Measurements from ENCODE around the gene PPA1. TPM values are rescaled to one million over a fixed set of nuclear protein-coding genes. Genes with fewer than 3 reads are reported as not detected.

PPA1 gene
- total RNA-seq, 3 donors from 2014 or later (not counting 1 experiment from before 2014, with no cell fraction given), result 17.0 to 26.5 (median 19.2) TPM

- no peak overlapping the region for H3K27ac Mint-ChIP-seq
These were observed 20.9 kb upstream of the PPA1 start for GRCh38 chr10:70253878-70254765.

GRCh38 chr10:70250961-70251680, 17.9 kb upstream of the PPA1 start:
- Histone ChIP-seq H3K4me1 (ENCODE audit: control insufficient read depth, insufficient read depth, low read length) (peaks cover 8% of the 10 kb centered on the region), H3K27me3 (ENCODE audit: control insufficient read depth, insufficient read depth, low read length) (peaks cover 19% of the 10 kb centered on the region), H3K9me3 (ENCODE audit: control insufficient read depth, insufficient read depth, low read length) (no peaks in the 10 kb centered on the region), H3K36me3 (ENCODE audit: control insufficient read depth, insufficient read depth, low read length) (no peaks in the 10 kb centered on the region), H3K27ac (ENCODE audit: low read length) (no peak overlapping the region), H3K4me3 (ENCODE audit: low read length) (no peak overlapping the region)
- DNase-seq, result no peak
- Mint-ChIP-seq H3K9me3 (no peaks in the 10 kb centered on the region), H3K27ac (no peak overlapping the region), H3K4me3 (no peak overlapping the region), H3K36me3 (no peaks in the 10 kb centered on the region), H3K27me3 (ENCODE audit: low read depth in 2 of 2) (peaks cover 31 to 46% of the 10 kb centered on the region in 2 donors), H3K4me1 (peaks cover 0 to 8% of the 10 kb centered on the region in 2 donors)
- 95% methylated on average over 11 of the region's 11 CpGs for WGBS (ENCODE audit: insufficient coverage)
- intact Hi-C loops (cut with micrococcal nuclease), result no loop called here
- TF ChIP-seq CTCF (IDR thresholded peaks at IDR 0.05), result no peak
- ATAC-seq, result no peak

More at GRCh38 chr10:70253878-70254765, 20.9 kb upstream of the PPA1 start:
- no peak for TF ChIP-seq CTCF (IDR thresholded peaks at IDR 0.05)
- ATAC-seq (no peak), DNase-seq (no peak)
- H3K27me3 ChIP-seq (ENCODE audit: control insufficient read depth, insufficient read depth, low read length), result peaks cover 25% of the 10 kb centered on the region
- H3K36me3 ChIP-seq (ENCODE audit: control insufficient read depth, insufficient read depth, low read length), result no peaks in the 10 kb centered on the region
- no peaks in the 10 kb centered on the region for H3K9me3 ChIP-seq (ENCODE audit: control insufficient read depth, insufficient read depth, low read length)
- WGBS (ENCODE audit: insufficient coverage), result 89% methylated on average over 14 of the region's 14 CpGs
- H3K4me1 ChIP-seq (ENCODE audit: control insufficient read depth, insufficient read depth, low read length), result peaks cover 9% of the 10 kb centered on the region
- intact Hi-C loops (cut with micrococcal nuclease), result no loop called here
- Mint-ChIP-seq H3K27me3 (ENCODE audit: low read depth in 2 of 2) (peaks cover 34 to 62% of the 10 kb centered on the region in 2 donors), H3K4me1 (peaks cover 0 to 8% of the 10 kb centered on the region in 2 donors), H3K4me3 (no peak overlapping the region), H3K9me3 (no peaks in the 10 kb centered on the region), H3K36me3 (no peaks in the 10 kb centered on the region)
- no peak overlapping the region for H3K4me3 ChIP-seq (ENCODE audit: low read length)
- H3K27ac ChIP-seq (ENCODE audit: low read length), result no peak overlapping the region

GRCh38 chr10:70247360-70247759, 14.1 kb upstream of the PPA1 start:
- WGBS (ENCODE audit: insufficient coverage), result 90% methylated on average over 2 of the region's 6 CpGs
- Mint-ChIP-seq H3K27me3 (ENCODE audit: low read depth in 2 of 2) (peaks cover 16 to 48% of the 10 kb centered on the region in 2 donors), H3K27ac (no peak overlapping the region), H3K9me3 (no peaks in the 10 kb centered on the region), H3K4me1 (no peaks in the 10 kb centered on the region), H3K36me3 (no peaks in the 10 kb centered on the region), H3K4me3 (no peak overlapping the region)
- H3K27me3 ChIP-seq (ENCODE audit: control insufficient read depth, insufficient read depth, low read length), result no peaks in the 10 kb centered on the region
- no peaks in the 10 kb centered on the region for H3K4me1 ChIP-seq (ENCODE audit: control insufficient read depth, insufficient read depth, low read length)
- H3K27ac ChIP-seq (ENCODE audit: low read length), result no peak overlapping the region
- TF ChIP-seq CTCF (IDR thresholded peaks at IDR 0.05), result no peak
- H3K4me3 ChIP-seq (ENCODE audit: low read length), result no peak overlapping the region
- DNase-seq (no peak), ATAC-seq (no peak)
- H3K36me3 ChIP-seq (ENCODE audit: control insufficient read depth, insufficient read depth, low read length), result no peaks in the 10 kb centered on the region
- no peaks in the 10 kb centered on the region for H3K9me3 ChIP-seq (ENCODE audit: control insufficient read depth, insufficient read depth, low read length)
- intact Hi-C loops (cut with micrococcal nuclease), result no loop called here
